ENCODE measurements around the gene SLF2.

Gene SLF2

GRCh38 chr10:101012525-101013364 is 100.0 kb downstream of the SLF2 start:
- no peaks in the 10 kb centered on the region for H3K9me3 Mint-ChIP-seq
- peak; percentile 90 for ATAC-seq (replicated peaks)

GRCh38 chr10:101013365-101013825 is 100.6 kb downstream of the SLF2 start:
- Mint-ChIP-seq H3K4me3 (no peak overlapping the region), H3K27me3 (peaks cover 35 to 47% of the 10 kb centered on the region in 2 donors), H3K36me3 (ENCODE audit: insufficient read depth) (peaks cover 6% of the 10 kb centered on the region), H3K4me1 (ENCODE audit: low read depth in 2 of 2) (peaks cover 18 to 19% of the 10 kb centered on the region in 2 donors), H3K27ac (peak overlapping the region in 1 of 2 donors; percentile 11), H3K9me3 (no peaks in the 10 kb centered on the region)
- no peak for DNase-seq
- no peak for ATAC-seq (replicated peaks)

More at GRCh38 chr10:101012525-101013364, 100.0 kb downstream of the SLF2 start:
- peaks cover 29 to 41% of the 10 kb centered on the region in 2 donors for H3K27me3 Mint-ChIP-seq
- H3K27ac Mint-ChIP-seq, result peak overlapping the region in 1 of 2 donors; percentile 11
- H3K4me1 Mint-ChIP-seq (ENCODE audit: low read depth in 2 of 2), result peaks cover 16 to 18% of the 10 kb centered on the region in 2 donors
- peaks cover 6% of the 10 kb centered on the region for H3K36me3 Mint-ChIP-seq (ENCODE audit: insufficient read depth)
- DNase-seq, result peak; percentile 58 to 70 (median 65)
- no peak overlapping the region for H3K4me3 Mint-ChIP-seq

GRCh38 chr10:101014230-101014884 is 101.6 kb downstream of the SLF2 start:
- Mint-ChIP-seq H3K9me3 (no peaks in the 10 kb centered on the region), H3K27me3 (peaks cover 41 to 57% of the 10 kb centered on the region in 2 donors), H3K27ac (peak overlapping the region in 1 of 2 donors; percentile 10), H3K36me3 (ENCODE audit: insufficient read depth) (peaks cover 6% of the 10 kb centered on the region), H3K4me3 (no peak overlapping the region), H3K4me1 (ENCODE audit: low read depth in 2 of 2) (peaks cover 21 to 22% of the 10 kb centered on the region in 2 donors)
- ATAC-seq (replicated peaks) (peak; percentile 52), DNase-seq (peak; percentile 73 to 79 (median 77))
